Transverse colon (tissue), 4 donors: ENCODE results near the gene SMPX.

Experiments used
- CTCF ChIP-seq, 5 experiments: fragments of 200-600 bp in 3 of 5; fragments of 450-650 bp in 2 of 5; sonication (generic) in 3 of 5; IDR thresholded peaks; 1 replicate in 2 of 5; 2 replicates in 3 of 5; pipeline ENCODE4 v1.5.1; 2016 to 2017; ENCODE audit warnings: antibody characterized with exemption in 5 of 5, inconsistent platforms in 3 of 5, mild to moderate bottlenecking in 2 of 5, moderate library complexity in 1 of 5
- EP300 ChIP-seq: sonication (generic); formaldehyde crosslinking; IDR thresholded peaks from one replicate; pipeline ENCODE4 v1.6.1; 2017; ENCODE audit warnings: antibody characterized with exemption, low read depth
- POLR2A ChIP-seq: fragments of 450-650 bp; IDR thresholded peaks from one replicate; pipeline ENCODE4 v1.6.1; 2016; ENCODE audit warnings: antibody characterized with exemption, mild to moderate bottlenecking, moderate library complexity
- POLR2AphosphoS5 ChIP-seq, 3 donors: sonication (generic); formaldehyde crosslinking; IDR thresholded peaks; one replicate each; pipeline ENCODE4 v1.6.1; 2016; ENCODE audit warnings: antibody characterized with exemption in 3 of 3

GRCh38 chrX:21661316-21661715 is 96.6 kb downstream of the SMPX start:
- no peak for TF ChIP-seq POLR2AphosphoS5 (IDR thresholded peaks at IDR 0.05)
- TF ChIP-seq CTCF (IDR thresholded peaks at IDR 0.05), result no peak
- TF ChIP-seq EP300, result no peak
- no peak for TF ChIP-seq POLR2A
